Glutamatergic neuron (in vitro differentiated cells): ENCODE measurements around the gene PXDN. TPM values are rescaled to one million over a fixed set of nuclear protein-coding genes. Genes with fewer than 3 reads are reported as not detected.

Experiments
- DNase-seq: peaks from one replicate; pipeline ENCODE4 v3.0.0; 2022
- H3K27ac Mint-ChIP-seq: one replicate; pipeline ENCODE4 v1.8.0; 2020; ENCODE audit warnings: mild to moderate bottlenecking, mixed read lengths, inconsistent platforms; ENCODE audit not compliant: unreplicated experiment
- H3K27me3 Mint-ChIP-seq: one replicate; pipeline ENCODE4 v1.8.0; 2020; ENCODE audit warnings: mild to moderate bottlenecking, moderate library complexity, mixed read lengths, inconsistent platforms; ENCODE audit not compliant: unreplicated experiment
- H3K36me3 Mint-ChIP-seq: one replicate; pipeline ENCODE4 v1.8.0; 2020; ENCODE audit warnings: mild to moderate bottlenecking, mixed read lengths, inconsistent platforms; ENCODE audit not compliant: unreplicated experiment
- H3K4me1 Mint-ChIP-seq: one replicate; pipeline ENCODE4 v1.8.0; 2020; ENCODE audit warnings: mild to moderate bottlenecking, low read depth, mixed read lengths, inconsistent platforms; ENCODE audit not compliant: unreplicated experiment
- H3K4me3 Mint-ChIP-seq: one replicate; pipeline ENCODE4 v1.8.0; 2020; ENCODE audit warnings: mild to moderate bottlenecking, mixed read lengths, inconsistent platforms; ENCODE audit not compliant: unreplicated experiment
- H3K9me3 Mint-ChIP-seq: one replicate; pipeline ENCODE4 v1.8.0; 2020; ENCODE audit warnings: mild to moderate bottlenecking, moderate library complexity, mixed read lengths, inconsistent platforms; ENCODE audit not compliant: unreplicated experiment
- CTCF ChIP-seq: fragments of 200-600 bp; sonication (generic); IDR thresholded peaks from one replicate; pipeline ENCODE4 v1.5.0; 2021; ENCODE audit not compliant: partially characterized antibody, unreplicated experiment
- total RNA-seq: library from RNA; stranded (reverse); fragmentation: NEBNext Ultra II Directional; extraction: Animal tissue kit (Norgen Biotek cat#: 25700); gene quantifications from one replicate; pipeline ENCODE4 v1.2.1, GENCODE V29; 2021; ENCODE audit not compliant: unreplicated experiment

Gene PXDN
- total RNA-seq, 1 donor from 2014 or later = 226 TPM

- Mint-ChIP-seq H3K4me1 (peaks cover 11% of the 10 kb centered on the region), H3K4me3 (no peak overlapping the region), H3K27ac (no peak overlapping the region), H3K36me3 (no peaks in the 10 kb centered on the region), H3K27me3 (no peaks in the 10 kb centered on the region), H3K9me3 (peaks cover 2% of the 10 kb centered on the region)
- no peak for DNase-seq
- no peak for TF ChIP-seq CTCF
Measured at GRCh38 chr2:1770566-1771380, 26.5 kb upstream of the PXDN start.

- Mint-ChIP-seq H3K9me3 (peaks cover 4% of the 10 kb centered on the region), H3K27ac (no peak overlapping the region), H3K4me1 (peaks cover 11% of the 10 kb centered on the region), H3K4me3 (no peak overlapping the region), H3K36me3 (no peaks in the 10 kb centered on the region), H3K27me3 (no peaks in the 10 kb centered on the region)
- peak; percentile 69 for DNase-seq
- peak; percentile 87 for TF ChIP-seq CTCF
Measured at GRCh38 chr2:1769703-1770422, 25.5 kb upstream of the PXDN start.

- no peak overlapping the region for H3K27ac Mint-ChIP-seq
- H3K4me3 Mint-ChIP-seq = no peak overlapping the region
- DNase-seq = no peak
- H3K27me3 Mint-ChIP-seq = peaks cover 1% of the 10 kb centered on the region
- H3K4me1 Mint-ChIP-seq = peaks cover 11% of the 10 kb centered on the region
- no peak for TF ChIP-seq CTCF
- no peaks in the 10 kb centered on the region for H3K36me3 Mint-ChIP-seq
- peaks cover 5% of the 10 kb centered on the region for H3K9me3 Mint-ChIP-seq
Measured at GRCh38 chr2:1767939-1768691, 23.8 kb upstream of the PXDN start.

GRCh38 chr2:1766851-1767811 lies 22.8 kb upstream of the PXDN start:
- peak; percentile 49 for DNase-seq
- Mint-ChIP-seq H3K36me3 (peaks cover 7% of the 10 kb centered on the region), H3K27ac (no peak overlapping the region), H3K4me1 (peaks cover 11% of the 10 kb centered on the region), H3K4me3 (peak overlapping the region; percentile 59), H3K27me3 (peaks cover 1% of the 10 kb centered on the region), H3K9me3 (peaks cover 5% of the 10 kb centered on the region)
- TF ChIP-seq CTCF = no peak
